ENCODE results near the gene PCDH18.
"Not testable (repeated sequence)": the region's sequence is repeated elsewhere in the genome, so short reads cannot be mapped to it uniquely, and the experiment has no call there.

Gene PCDH18

DNA sequence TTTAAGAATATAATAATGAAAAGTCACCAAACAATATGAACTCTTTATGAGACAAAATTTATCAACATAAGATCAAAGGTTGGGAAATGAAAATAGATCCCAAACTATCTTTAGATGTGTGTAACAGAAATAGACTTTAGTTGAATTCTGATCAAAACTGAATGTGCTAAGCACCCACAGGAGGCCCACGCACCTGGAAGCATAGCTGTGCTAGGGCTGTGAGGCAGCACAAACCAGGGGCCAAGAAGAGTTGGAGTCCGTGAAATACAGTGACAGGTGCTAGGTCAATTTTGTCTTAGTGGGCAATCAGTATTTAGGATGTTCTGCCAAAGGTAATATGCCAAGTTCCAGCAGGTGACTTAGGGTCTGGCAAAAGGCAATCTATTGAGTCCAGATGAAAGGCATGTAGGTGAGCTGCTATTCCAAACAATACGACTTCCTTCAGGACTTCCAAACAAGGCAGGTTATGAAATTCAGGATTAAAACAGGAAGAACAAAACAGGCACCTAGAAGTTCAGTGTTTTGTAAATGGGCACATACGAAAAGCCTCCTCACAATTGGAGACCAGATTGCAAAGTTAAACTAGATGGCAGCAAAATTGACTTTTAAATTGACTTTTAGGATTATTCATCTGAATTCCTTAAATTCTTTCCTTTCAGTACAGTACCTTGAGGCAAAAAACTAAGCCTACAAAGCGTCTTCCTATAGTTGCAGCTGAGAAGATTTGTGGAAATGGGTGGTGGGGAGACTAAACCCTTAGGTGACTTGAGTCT is 4.7 kb upstream of the PCDH18 start:
- no peak for FAIRE-seq
- no peak for TF ChIP-seq POLR2A (IDR thresholded peaks at IDR 0.05; ENCODE audit: low read depth, low read length)
- no peak for DNase-seq (ENCODE audit: insufficient read length, low spot score)

DNA sequence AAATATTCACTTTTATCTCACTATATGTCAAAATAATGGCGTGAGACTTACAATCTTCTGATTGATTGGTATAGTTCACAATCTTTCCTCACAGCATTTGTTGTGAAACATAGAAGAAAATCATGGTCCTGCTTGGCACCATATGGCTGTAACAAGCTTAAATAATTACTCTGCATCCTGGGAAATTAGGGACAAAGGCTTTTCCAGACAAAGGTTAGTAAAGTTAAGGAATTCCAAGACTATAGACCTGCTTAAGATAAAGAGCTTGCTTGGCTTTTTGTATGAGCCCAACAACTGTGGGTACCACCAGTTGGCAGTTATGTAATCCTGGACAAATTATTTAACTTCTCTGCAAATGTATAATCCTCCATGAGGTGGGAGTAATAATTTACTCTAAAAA is 3.4 kb upstream of the PCDH18 start:
- TF ChIP-seq POLR2A (IDR thresholded peaks at IDR 0.05; ENCODE audit: low read depth, low read length) = no peak
- FAIRE-seq (no peak), DNase-seq (ENCODE audit: insufficient read length, low spot score) (no peak)

DNA sequence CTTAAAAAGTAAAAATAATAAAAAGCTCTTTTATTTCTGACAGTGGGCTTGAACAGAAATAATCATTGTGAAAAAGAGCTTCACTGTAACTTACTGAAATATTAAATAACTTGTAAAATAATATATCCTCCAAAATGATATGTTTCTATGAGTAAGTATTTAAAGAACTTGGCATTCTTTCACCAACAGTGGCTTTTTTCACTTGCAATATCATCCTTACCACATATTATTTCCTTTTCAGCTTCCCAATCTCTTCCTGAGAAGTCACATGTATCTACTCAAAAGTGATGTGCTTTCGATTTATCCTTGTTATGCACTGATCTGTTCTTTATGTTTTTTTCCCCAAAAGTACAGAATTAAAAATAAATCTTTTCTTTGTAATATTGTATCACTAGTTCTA is 2.2 kb upstream of the PCDH18 start:
- FAIRE-seq = no peak
- no peak for TF ChIP-seq POLR2A (IDR thresholded peaks at IDR 0.05; ENCODE audit: low read depth, low read length)

DNA sequence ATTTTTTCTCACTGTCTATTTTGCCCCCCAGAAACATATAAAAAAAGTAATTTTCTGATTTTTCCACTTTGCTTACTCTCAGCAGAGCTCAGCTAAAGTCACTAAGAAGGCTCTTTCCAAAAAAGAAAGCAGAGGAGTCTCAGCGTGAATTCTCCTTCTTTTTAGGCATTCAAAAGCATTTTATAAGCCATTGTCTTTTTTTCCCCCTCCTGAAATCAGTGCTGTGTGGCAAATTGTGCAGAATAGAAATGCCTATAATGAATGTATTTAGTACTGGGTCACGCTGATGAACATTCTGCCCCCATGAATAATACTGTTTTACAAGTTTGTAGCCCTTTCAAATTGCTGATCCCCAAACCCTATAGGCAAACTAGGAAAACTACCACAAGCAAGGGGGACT is 1.6 kb upstream of the PCDH18 start:
- DNase-seq (ENCODE audit: insufficient read length, low spot score) = no peak
- no peak for TF ChIP-seq POLR2A (IDR thresholded peaks at IDR 0.05; ENCODE audit: low read depth, low read length)
- FAIRE-seq = no peak

More for the DNA sequence above, 2.2 kb upstream of the PCDH18 start:
- DNase-seq (ENCODE audit: insufficient read length, low spot score) = no peak

DNA sequence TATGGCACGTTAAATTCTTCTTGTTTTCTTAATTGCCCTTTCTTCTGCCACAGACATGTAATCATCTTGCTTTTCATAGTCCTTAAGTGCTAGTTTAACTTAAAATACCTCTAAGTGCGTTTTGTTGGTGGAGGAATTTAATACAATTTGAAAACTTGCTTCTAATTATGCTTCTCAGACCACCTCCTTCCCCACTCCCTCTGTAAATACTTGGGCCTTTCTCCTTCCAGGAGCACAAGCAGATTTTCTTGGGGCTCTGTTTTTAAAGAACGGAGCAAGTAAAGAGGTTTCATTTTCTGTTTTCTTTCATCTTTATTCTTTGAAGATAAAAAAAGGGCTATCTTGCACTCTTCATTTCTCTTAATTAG is 559 bp upstream of the PCDH18 start:
- FAIRE-seq (no peak), DNase-seq (ENCODE audit: insufficient read length, low spot score) (no peak)
- TF ChIP-seq POLR2A (IDR thresholded peaks at IDR 0.05; ENCODE audit: low read depth, low read length) = no peak

DNA sequence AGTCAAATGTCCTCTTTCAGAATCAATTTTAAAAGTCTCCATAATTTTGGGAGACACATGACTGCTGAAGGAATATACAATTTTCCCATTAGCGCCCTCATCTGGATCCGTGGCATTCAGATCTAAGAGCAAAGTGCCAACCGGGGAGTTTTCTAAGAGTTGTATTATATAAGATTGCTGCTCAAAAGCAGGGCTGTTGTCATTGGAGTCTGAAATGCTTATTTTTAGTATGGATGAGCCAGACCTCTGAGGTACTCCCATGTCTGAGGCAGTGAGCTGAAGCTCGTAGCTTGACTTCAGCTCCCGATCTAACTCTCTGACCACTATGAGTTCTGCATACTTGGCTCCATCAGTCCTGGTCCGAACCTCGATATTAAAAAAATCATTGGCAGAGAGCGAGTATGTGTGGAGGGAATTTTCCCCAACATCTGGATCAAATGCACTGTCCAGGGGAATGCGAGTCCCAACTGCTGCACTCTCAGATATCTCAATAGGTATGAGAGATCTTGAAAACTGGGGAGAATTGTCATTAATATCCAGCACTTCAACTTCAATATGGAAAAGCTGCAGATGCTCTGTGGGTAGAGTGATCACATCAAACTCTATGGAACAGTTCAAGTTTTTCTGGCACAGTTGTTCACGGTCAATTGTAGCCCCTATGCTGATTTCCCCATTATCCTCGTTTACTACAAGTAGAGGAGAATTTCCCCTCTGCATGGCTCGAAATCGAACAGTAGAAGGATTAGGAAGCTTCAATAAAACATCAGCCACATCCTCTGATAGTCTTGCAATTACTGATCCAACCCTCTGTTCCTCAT is 917 bp downstream of the PCDH18 start:
- TF ChIP-seq POLR2A (IDR thresholded peaks at IDR 0.05; ENCODE audit: low read depth, low read length) = no peak
- DNase-seq (ENCODE audit: insufficient read length, low spot score) (no peak), FAIRE-seq (no peak)

DNA sequence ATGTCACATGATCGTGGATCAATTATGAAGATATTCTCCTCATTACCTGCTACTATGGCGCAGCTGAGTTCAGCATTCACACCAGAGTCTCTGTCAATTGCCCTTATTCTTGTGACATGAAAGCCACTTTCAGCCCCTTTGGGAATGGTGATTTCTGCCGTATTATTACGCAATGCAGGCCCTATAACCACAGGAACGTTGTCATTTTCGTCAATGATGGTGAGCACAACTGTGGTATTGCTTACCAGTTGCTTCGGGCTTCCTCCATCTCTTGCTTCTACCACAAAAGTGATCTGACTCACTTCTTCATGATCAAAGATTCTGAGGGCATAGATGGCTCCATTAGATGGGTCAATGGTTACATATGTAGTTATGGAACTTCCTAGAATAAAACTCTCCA is 2.1 kb downstream of the PCDH18 start:
- DNase-seq (ENCODE audit: insufficient read length, low spot score) (no peak), FAIRE-seq (no peak)
- TF ChIP-seq POLR2A (IDR thresholded peaks at IDR 0.05; ENCODE audit: low read depth, low read length) = no peak

DNA sequence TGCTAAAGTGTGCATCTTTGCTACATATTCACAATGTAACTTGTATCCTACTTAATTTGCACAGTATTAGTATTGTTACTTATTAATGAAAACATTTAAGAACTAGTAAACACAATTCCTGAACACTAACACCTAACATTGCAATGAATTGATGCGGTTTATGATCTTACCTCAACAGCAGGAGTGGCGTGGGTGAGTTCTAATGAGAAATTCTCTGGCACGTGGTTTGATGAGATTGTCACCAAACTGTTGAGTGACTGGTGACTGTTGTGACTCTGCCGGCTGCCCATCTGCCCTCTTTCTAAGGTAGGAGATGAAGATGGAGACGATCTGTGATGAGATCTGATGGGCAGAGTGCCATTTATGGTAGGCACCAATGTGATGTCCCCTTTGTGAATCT is 2.9 kb downstream of the PCDH18 start:
- TF ChIP-seq POLR2A (IDR thresholded peaks at IDR 0.05; ENCODE audit: low read depth, low read length) = no peak
- no peak for FAIRE-seq
- no peak for DNase-seq (ENCODE audit: insufficient read length, low spot score)

DNA sequence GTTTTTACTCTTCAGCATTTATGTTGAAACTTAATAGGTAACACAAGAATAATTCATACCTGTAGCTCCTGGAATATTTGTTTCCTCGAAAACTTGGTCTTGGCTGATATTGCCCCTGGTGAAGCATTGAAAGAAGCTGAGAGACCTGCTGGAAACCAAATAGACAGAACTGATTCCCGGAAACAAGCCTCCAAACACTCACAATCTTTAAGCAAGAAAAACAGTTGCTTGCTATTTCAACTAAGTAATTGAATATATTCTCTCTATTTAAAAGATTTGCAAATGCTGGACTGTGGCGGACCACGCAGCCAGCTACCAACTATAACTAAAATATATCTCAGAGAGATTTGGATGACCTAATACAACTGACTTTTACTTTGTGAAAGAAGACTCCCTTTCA is 3.6 kb downstream of the PCDH18 start:
- DNase-seq (ENCODE audit: insufficient read length, low spot score) = no peak
- no peak for FAIRE-seq
- no peak for TF ChIP-seq POLR2A (IDR thresholded peaks at IDR 0.05; ENCODE audit: low read depth, low read length)

DNA sequence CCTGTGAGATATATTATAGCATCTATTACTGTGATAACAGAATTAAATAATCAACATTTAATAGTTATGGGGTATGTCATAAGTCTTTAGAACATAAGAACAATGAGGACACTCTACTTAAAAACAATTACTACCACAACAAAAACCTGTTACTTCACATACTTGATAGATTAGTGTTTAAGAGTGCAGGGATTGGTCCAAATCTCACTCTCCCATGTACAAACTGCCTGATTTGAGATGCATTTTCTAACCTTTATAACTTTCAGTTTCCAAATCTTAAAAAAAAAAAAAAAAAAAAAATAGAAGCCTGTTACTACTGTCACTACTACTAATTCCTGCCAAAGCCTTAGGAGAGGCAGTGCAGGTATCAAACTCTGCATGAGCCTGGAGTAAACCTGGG is 5.6 kb downstream of the PCDH18 start:
- DNase-seq (ENCODE audit: insufficient read length, low spot score) (no peak), FAIRE-seq (no peak)
- no peak for TF ChIP-seq POLR2A (IDR thresholded peaks at IDR 0.05; ENCODE audit: low read depth, low read length)

DNA sequence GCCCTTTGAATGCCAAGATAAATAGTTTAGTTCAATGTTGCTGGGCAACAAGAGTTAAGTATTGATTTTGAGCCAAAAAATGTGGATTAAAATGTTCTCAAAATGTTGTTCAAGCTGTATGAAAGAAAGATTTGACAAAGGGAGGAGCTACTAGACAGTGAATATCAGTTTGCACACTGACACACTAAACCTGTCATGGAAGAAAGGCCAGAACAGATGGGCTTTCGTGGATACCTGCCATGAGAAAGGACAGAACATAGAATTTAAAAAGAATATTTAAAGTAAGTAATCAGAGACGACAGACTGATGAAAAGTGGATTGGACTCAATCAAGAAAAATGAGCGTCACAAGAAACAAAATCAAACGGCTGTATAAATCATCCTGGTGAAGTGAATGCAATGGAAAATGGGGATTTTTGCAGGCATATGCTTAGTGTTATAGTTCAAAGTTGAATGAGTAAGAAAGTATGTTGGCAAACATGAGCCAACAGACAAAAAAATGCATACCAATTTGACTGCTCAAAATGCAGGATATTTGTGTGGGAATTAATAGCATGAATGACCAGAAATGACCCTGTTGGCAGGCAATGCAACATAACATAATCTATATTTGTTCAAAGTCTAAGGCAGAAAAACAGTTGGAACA is 7.4 kb downstream of the PCDH18 start:
- TF ChIP-seq POLR2A (IDR thresholded peaks at IDR 0.05; ENCODE audit: low read depth, low read length) = no peak
- FAIRE-seq = no peak
- DNase-seq (ENCODE audit: insufficient read length, low spot score) = no peak

DNA sequence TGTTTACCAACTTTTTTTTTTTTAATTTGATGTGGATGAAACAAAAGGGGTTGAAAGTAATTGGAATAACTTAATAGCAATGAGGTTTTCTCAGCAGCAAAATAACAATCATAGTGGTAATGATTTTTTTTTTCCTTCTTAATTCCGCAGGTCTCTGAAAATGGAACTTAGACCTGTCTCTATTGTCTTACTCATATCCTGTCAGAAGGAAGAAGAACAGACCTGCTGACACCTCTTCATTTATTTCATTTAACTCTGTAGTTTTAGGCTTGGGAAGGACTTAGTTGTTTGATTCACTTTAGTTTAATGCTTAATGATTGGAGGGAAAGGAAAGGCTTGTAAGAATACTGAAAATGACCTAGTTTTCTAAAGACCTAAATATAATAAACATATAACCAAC is 9.0 kb downstream of the PCDH18 start:
- TF ChIP-seq POLR2A (IDR thresholded peaks at IDR 0.05; ENCODE audit: low read depth, low read length) = no peak
- FAIRE-seq (no peak), DNase-seq (ENCODE audit: insufficient read length, low spot score) (no peak)

DNA sequence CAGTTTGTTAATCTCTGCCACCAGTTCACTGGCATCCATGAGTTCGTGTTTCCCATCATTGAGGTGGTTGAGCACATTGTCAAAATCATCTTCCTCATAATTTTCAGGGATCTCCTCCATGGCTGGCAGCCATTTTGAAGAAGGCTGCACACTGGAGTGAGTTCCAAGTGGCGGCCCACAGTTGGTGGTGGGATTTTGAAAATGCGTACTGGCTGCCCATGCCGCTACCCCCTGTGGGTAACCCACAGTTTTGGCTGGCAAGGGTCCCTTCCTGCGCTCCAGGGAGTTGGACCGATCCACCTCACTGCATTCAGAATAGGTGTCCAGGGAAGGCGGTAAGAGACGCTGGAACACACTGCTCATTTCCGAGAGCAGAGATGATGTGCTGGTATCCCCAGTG is 11.2 kb downstream of the PCDH18 start:
- DNase-seq (ENCODE audit: insufficient read length, low spot score) = no peak
- no peak for FAIRE-seq
- no peak for TF ChIP-seq POLR2A (IDR thresholded peaks at IDR 0.05; ENCODE audit: low read depth, low read length)

DNA sequence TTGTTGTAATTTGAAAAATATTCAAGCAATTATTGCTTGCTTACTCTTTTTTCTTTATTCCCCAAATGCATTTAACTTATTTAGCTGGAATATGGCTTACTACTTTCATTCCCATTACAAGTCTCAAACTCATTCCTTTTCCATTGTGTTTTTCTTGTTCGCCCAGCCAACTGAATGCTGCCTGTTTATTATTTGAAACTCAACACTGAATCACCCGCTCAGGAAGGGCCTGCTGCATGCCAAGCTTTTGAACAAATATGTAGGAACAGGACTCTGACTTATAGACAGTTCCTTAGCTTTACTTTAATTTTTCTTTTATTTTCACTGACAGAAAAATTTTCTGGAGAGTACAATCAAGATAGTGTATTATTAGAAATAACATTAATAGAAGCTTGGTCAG is 12.9 kb downstream of the PCDH18 start:
- FAIRE-seq (no peak), DNase-seq (ENCODE audit: insufficient read length, low spot score) (no peak)
- TF ChIP-seq POLR2A (IDR thresholded peaks at IDR 0.05; ENCODE audit: low read depth, low read length) = no peak

DNA sequence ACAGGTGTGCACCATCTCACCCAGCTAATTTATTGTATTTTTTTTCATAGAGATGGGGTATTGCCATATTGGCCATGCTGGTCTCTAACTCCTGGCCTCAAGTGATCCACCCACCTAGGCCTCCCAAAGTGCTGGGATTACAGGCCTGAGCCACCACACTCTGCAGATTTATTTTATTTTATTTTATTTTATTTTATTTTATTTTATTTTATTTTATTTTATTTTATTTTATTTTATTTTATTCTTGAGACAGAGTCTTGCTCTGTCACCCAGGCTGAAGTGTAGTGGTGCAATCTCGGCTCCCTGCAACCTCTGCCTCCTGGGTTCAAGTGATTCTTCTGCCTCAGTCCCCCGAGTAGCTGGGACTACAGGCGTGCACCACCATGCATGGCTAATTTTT is 15.0 kb downstream of the PCDH18 start:
- not testable (repeated sequence) for DNase-seq (ENCODE audit: insufficient read length, low spot score); FAIRE-seq
